HCT116 (cell line): ENCODE measurements around the gene BSN.
"Not testable (repeated sequence)": the region's sequence is repeated elsewhere in the genome, so short reads cannot be mapped to it uniquely, and the experiment has no call there.

Experiments
- CTCF ChIP-seq, 3 experiments: fragments of 200-600 bp in 1 of 3; sonication (generic) in 1 of 3; IDR thresholded peaks in 2 of 3; conservative IDR thresholded peaks in 1 of 3; 2 replicates each; pipeline ENCODE4 v1.5.1; 2012 to 2017; ENCODE audit warnings: low read depth in 2 of 3, low read length in 2 of 3, antibody characterized with exemption in 1 of 3, borderline replicate concordance in 1 of 3, control low read depth in 1 of 3, mild to moderate bottlenecking in 1 of 3, mixed read lengths in 1 of 3, mixed run types in 1 of 3, moderate library complexity in 1 of 3; ENCODE audit not compliant: insufficient read depth in 1 of 3
- YY1 ChIP-seq: IDR thresholded peaks from 2 replicates; pipeline ENCODE4 v1.6.1; 2011; ENCODE audit warnings: low read length, low read depth, moderate library complexity, mild to moderate bottlenecking; ENCODE audit not compliant: insufficient replicate concordance; ENCODE audit errors: extremely low read depth

- not testable (repeated sequence) for TF ChIP-seq YY1; CTCF (IDR thresholded peaks at IDR 0.05 in 2 of 3, conservative IDR thresholded peaks at IDR 0.05 in 1 of 3; ENCODE audit: borderline replicate concordance in 1 of 3, insufficient read depth in 1 of 3, low read depth in 2 of 3, low read length in 2 of 3)
Observed at GRCh38 chr3:49585261-49585755, 31.0 kb downstream of the BSN start.
